HL-60 (cell line): ENCODE data around the gene IL4R.

Experiments
- CTCF ChIP-seq: IDR thresholded peaks from one replicate; pipeline ENCODE4 v1.5.1; 2011; ENCODE audit warnings: low read length, control low read depth, inconsistent platforms; ENCODE audit not compliant: insufficient read depth
- POLR2AphosphoS5 ChIP-seq: IDR thresholded peaks from 2 replicates; pipeline ENCODE4 v1.6.1; 2012; ENCODE audit warnings: low read depth
- TF ChIP-seq, protein P1 (sequence below): IDR thresholded peaks from 2 replicates; pipeline ENCODE4 v1.6.1; 2012; ENCODE audit warnings: low read depth; ENCODE audit not compliant: insufficient replicate concordance

DNA sequence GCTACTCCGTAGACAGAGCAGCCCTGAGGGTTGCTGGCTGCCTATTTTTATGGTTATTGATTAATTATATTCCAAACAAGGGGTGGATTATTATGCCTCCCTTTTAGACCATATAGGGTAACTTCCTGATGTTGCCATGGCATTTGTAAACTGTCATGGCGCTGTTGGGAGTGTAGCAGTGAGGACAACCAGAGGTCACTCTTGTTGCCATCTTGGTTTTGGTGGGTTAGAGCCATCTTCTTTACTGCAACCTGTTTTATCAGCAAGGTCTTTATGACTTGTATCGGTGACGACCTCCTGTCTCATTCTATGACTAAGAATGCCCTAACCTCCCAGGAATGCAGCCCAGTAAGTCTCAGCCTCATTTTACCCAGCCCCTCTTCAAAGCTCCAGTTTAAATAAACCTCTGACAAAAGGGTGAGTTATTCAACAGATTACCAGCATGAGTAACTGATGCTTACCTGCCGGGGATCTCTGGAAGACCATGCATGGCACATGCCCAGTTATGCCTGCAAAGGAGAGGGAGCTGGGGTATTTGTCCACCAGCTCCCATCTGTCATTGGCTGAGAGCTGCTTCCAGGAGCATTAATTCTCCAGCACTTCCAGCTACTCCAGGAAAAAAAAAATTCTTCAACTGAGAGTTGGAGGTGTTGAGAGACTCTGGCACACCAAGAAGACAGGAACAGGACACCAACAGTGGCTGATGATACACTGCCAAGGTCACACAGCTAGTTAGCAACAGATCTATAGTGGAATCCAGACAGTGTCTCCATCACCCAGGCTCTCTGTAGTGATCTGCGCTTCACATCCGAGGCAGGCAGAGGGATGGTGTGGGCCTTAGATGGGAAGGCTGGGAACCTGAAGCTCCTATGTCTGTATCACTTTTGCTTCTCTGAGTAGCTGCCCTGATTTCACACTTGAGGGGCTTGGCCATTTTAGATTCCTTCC lies 51.6 kb downstream of the IL4R start:
- no peak for TF ChIP-seq CTCF
- no peak for TF ChIP-seq POLR2AphosphoS5
- TF ChIP-seq, protein P1, sequence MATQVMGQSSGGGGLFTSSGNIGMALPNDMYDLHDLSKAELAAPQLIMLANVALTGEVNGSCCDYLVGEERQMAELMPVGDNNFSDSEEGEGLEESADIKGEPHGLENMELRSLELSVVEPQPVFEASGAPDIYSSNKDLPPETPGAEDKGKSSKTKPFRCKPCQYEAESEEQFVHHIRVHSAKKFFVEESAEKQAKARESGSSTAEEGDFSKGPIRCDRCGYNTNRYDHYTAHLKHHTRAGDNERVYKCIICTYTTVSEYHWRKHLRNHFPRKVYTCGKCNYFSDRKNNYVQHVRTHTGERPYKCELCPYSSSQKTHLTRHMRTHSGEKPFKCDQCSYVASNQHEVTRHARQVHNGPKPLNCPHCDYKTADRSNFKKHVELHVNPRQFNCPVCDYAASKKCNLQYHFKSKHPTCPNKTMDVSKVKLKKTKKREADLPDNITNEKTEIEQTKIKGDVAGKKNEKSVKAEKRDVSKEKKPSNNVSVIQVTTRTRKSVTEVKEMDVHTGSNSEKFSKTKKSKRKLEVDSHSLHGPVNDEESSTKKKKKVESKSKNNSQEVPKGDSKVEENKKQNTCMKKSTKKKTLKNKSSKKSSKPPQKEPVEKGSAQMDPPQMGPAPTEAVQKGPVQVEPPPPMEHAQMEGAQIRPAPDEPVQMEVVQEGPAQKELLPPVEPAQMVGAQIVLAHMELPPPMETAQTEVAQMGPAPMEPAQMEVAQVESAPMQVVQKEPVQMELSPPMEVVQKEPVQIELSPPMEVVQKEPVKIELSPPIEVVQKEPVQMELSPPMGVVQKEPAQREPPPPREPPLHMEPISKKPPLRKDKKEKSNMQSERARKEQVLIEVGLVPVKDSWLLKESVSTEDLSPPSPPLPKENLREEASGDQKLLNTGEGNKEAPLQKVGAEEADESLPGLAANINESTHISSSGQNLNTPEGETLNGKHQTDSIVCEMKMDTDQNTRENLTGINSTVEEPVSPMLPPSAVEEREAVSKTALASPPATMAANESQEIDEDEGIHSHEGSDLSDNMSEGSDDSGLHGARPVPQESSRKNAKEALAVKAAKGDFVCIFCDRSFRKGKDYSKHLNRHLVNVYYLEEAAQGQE = no peak
